GM19240 (cell line): ENCODE measurements around the gene GAL3ST1.
"Not testable (repeated sequence)": the region's sequence is repeated elsewhere in the genome, so short reads cannot be mapped to it uniquely, and the experiment has no call there.

Source experiments
- DNase-seq: peaks from one replicate; pipeline ENCODE4 v3.0.0; 2011; ENCODE audit warnings: low spot score; ENCODE audit not compliant: insufficient read length

The GAL3ST1 gene

DNA sequence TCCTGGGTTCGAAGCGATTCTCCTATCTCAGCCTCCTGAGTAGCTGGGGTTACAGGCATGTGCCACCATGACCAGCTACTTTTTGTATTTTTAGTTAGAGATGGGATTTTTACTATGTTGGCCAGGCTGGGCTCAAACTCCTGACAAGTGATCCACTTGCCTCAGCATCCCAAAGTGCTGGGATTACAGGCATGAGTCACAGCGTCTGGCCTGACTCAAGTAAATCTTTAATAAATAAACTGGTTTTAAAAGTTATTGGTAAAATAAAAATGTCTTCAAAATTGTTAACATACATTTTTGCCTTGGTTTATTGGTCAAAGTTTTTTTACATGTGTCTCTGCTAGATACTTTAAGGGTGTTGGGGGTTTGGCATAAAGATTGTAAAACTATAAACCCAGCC, 24.5 kb upstream of the GAL3ST1 start:
- DNase-seq = no peak

DNA sequence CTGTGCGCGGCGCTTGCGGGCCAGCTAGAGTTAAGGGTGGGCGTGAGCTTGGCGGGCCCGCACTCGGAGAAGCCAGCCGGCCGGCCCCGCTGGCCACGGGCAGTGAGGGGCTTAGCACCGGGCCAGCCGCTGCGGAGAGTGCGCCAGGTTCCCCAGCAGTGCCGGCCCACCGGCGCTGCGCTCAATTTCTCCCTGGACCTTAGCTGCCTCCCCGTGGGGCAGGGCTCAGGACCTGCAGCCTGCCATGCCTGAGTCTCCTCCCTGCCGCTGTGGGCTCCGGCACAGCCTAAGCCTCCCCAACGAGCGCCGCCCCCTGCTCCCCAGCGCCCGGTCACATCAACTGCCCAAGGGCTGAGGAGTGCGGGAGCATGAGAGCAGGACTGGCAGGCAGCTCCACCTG, 22.4 kb upstream of the GAL3ST1 start:
- DNase-seq = no peak

DNA sequence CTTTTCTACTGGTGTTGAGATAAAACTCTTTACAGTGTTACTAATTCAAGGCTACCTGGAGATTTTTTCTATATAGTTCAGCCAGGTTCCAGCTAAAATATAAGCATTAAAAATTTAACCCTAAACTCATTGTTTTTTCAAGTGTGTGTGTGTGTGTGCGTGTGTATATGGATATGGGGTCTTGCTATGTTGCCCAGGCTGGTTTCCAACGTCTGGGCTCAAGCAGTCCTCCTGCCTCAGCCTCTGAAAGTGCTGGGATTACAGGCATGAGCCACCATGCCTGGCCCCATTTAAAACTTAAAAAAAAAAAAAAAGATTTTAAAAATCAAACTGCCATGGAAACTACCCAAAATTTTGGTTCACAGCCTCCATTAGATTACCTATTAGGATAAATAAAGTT, 21.7 kb upstream of the GAL3ST1 start:
- no peak for DNase-seq

DNA sequence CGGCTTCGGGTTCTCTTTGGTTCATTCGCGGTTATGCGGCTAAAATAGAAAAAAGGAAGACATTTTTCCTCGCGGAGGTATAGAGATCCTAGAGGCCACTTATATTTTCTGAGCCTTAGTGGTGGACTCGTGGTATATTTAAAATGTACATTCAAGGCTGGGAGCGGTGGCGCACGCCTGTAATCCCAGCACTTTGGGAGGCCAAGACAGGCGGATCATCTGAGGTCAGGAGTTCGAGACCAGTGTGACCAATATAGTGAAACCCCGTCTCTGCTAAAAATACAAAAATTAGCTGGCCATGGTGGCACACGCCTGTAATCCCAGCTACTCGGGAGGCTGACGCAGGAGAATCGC, 17.9 kb upstream of the GAL3ST1 start:
- not testable (repeated sequence) for DNase-seq

DNA sequence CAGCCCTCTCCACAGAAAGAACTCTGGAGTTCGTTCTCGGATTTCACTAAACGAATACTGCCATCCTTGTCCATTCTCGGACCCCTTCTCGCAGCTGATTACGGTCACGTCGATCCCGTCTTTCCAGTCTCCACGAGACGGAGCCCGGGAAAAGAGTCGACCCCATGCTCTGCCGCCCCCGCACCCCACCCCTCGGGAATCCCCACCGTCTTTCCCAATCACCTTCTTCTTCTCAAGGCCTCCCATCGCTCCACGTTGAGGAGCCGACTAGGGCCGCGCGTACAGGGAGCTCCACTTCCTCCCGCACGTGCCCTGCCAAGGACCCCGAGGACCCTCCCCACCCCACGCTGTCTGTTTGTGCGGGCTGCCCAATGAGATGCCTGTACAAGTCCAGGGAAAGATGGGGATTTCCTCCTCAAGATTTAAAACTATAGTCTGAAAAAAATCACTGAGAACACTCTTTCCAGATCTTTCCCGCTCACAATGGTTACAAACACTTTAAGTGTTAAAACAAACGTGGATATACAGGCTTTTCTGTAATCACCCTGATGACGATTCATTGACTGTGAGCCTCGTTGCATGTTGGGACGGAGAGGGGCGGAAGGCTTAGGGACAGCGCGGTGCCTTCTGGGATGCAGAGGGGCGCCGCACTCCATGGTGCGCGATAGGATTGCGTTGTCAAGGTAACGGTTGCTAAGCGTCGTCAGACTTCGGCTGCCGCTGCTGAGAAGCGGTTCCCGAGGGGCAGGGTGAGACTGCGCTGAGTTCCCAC, 17.3 kb upstream of the GAL3ST1 start, which contains the start of gene PES1:
TSS of gene PES1 (minus strand) at position 323 of the 772 bp plus-strand sequence. CDS start at position 246, 77 bp downstream.
- peak; percentile 98 for DNase-seq

DNA sequence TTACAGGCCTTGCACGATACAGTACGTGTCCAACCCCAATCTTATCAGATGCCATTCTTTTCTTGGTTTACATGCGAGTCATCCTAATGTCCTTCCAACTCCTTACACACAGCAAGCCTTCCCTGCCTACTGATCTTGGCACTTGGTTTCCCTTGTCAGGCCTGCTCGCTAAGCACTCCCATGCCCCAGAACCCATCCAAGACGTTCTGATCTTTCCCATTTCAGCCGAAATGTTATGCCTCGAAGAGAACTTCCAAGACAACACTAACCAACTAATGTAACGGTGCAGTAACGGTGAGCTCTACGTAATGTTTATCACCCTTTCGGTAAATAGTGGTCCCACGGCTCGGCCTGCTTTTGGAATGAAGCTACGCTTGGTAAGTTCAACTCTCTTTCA, 16.7 kb upstream of the GAL3ST1 start:
- DNase-seq = no peak

DNA sequence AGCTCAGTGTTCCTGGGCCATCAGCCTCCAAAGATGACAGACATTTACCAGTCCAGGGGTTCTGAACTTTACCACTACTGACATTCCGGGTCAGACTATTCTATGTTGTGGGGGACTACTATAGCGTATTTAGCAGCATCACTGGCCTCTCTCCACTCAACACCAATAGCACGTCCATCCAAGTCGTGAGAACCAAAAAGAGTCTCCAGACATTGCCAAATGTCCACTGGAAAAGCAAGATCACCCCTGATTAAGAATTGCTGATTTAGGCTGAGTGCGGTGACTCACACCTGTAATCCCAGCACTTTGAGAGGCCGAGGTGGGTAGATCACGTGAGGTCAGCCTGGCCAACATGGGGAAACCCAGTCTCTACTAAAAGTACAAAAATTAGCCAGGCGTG, 11.9 kb upstream of the GAL3ST1 start:
- no peak for DNase-seq

DNA sequence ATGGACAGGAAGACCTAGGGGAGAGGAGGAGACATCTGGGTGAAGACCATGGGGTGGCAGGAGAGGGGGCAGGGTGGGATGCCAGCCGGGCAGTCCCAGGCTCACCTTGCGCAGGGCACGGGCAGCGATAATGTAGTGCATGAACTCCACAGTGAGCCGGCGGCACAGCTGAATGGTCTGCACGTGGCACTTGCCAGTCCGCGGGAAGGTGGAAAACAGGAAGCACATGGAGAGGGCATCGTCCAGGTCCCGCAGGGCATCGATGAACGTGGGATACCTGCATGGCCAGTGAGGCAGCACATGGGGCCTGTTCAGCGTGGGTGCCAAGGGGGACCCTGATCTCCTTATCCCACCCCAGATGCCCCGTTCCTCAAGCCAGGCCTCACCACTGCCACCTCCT, 10.0 kb upstream of the GAL3ST1 start:
- no peak for DNase-seq

DNA sequence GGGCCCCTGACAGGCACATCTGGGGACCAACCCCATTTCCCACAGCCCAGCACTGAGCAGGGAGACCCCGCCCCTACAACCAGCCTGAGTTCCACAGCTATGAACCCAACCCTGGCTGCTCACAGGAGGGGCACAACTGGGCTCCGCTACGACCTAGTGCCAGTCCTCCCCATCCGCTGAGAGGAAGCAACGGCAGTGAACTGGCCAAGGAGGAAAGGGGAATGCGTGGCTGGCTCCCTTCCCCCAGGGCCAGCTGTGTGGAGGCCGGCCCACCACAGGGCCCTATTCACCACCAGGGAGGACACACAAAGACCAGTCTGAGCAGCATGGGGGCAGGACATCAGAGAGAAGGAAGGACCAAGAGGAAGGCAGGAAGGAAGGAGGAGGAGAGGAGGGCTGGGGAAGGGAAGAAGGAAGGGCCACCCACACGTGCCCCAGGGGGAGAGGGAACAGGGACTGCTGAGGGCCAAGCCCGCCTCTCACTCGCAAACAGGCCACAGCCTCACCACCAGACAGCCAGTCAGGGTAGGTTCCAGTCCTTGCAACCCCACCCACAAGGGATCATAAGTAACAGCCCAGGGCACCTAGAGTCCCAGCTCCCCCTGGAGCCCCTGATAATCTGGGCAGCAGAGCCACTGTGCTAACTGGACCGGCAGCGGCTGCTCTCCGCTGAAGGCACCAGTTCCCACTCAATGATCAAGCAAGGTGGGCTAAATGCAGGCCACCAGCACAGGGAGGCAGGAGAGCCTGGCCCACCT, 8.5 kb upstream of the GAL3ST1 start:
- DNase-seq = no peak

DNA sequence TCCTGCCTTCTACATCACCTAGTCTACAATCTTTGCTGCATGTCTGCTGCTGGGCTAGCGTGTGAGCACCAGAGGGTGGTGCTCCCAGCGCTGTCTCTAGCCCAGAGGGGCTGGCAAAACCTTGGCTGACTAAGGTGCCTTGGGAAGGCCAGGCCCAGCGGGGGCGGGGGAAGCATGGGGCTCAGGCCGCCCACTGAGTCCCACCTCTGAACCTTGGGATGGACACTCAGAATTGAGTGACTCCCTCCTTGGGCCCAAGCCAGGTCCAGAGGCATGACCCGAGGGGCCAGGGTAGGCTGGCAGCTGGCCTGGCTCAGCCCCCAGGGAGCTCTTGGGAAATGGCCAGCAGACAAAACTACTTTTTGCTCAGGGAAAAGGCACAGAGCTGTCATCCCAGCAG, 7.6 kb upstream of the GAL3ST1 start:
- no peak for DNase-seq

DNA sequence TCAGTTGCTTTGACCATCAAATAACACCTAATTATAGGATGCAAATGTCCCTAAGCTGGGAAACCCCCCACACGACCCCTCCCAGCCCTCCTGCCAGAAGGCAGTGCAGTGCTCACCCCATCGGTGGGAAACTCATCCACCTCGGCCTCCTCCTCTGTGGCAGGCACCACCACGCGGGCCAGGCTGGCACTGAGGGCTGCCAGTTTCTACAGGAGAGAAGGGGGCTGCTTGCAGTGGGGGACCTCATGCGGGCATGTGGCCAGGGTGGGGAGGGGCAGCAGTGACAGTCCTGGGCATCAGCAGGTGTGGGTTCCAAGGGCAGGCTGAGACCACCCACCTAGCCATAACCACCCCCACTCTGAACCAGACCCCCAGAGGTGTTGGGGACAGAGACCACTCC, 6.4 kb upstream of the GAL3ST1 start:
- no peak for DNase-seq

DNA sequence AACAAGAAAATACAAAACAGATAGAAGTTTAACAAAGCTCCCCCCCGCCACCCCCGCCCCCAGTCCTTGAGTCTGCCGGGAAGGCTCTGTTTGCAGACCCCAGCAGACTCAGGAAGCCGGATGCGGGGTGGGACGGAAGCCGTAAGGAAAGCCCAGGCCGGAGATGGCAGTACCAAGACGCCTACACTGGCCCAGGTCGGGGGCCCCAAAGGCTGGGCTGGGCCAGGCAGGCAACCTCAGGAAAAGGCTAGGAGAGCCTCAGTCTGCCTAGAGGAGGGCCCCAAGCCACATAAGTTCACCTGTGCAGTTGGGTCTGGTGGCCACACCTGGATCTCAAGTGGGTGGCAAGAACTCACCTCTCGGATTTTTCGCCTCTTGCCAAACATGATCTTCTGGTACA, 4.0 kb upstream of the GAL3ST1 start:
- DNase-seq = no peak

DNA sequence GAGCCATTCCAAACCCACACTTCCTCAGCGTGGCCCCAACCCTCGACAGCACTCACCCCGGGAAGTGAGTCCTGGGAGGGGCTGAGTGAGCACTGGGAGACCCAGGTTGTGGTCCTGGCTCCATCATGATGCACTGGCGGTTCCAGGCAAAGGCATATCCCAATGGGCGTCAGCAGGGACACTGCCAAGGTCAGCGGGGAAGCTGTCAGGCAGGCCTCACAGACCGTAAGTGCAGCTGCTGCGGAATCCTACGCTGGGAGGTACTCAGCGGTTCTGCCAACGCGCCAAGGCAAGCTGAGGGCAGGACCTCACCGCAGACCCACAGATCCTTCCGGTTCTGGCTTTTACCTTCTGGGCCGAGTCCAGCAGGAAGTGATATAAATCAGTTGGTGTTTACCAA, 1.4 kb upstream of the GAL3ST1 start:
- no peak for DNase-seq

DNA sequence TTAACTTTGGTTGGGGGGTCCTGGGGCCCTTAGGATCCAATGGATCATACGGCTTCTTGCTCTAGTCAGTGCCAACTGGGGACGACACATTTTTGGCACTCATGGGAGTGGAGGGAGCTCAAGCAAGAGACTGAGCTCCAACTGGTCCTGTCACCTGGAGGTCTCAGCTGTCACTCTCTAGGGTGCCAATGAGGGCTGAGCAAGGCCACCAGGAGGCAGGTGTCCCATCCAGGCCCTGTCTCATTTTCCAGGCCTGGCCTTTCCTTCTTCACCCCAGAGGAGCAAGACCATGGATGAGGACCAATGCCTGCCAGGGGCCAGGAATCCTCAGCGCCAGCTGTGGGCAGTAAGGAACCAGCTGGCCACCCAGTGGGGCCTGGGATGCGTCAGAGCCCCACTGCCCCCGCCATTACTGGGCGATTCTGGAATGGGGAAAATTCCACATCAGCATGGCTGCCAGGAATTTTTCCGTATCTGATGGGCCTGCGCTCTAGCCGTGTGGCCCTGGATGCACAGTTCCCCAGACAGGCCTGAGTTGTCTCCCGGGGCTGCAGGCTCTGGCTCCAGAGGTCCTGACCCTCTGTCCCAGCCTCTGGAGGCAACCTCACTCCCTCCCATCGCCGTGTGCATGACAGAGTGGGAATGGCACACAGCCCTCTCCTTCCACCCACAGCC, 669 bp upstream of the GAL3ST1 start:
- DNase-seq = no peak

DNA sequence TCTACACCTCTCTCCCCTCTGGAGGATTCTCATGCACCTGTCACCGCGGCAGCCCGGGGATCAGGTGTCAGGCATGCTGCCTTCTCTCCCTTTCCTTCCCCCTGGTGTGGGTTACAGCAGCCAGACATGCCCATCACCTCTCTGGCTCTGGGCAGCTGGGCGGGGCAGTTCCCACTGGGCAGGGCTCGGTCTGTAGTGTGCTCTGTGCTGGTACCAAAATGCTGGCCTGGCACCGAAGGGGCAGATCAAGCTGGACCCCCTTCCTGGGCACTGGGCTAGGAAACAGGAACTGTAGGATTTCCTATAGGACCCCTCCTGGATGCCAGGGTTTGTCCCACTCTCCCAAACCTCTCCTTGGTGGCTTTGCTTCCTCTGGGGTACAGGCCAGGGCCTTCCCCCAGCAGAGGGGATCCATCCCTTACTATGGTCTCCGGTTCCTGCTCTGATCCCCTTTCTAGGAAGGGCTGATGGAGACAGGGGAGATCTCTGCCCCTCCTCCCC, 821 bp downstream of the GAL3ST1 start:
- DNase-seq = no peak

DNA sequence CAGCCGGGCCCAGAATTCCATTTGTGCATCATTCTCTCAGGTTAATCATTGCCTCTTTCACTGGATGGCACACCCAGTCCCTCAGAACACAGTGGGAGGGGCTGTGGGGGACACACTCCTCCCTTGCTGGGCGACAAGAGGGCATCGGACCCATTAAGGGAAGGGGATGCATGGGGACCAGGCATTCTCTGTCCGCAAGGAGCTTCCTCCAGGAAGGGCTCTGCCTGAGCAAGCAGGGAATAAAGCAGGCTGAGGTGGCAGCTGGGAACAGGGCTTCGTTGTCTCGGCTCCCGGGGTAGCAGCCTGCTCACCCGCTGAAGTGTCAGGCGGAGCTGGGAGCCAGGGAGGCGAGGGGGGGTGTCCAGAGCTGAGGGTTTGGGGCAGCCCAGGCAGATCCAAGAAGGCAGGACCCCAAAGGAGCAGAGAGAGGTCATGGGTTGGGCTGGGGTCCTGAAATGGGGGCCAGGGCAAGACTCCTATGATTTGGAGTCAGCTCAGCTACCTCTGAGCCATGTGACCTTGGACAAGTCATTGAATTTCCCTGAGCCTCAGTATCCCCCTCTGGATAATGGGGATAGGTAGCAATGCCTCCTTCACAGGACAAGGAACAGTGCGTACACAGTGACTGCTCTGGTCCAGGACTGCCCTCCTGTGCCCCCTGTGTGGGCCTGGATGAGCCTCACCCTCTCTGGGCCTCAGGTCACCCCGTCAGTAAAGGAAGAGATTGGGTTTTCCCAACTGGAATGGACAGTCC, 1.4 kb downstream of the GAL3ST1 start:
- no peak for DNase-seq

DNA sequence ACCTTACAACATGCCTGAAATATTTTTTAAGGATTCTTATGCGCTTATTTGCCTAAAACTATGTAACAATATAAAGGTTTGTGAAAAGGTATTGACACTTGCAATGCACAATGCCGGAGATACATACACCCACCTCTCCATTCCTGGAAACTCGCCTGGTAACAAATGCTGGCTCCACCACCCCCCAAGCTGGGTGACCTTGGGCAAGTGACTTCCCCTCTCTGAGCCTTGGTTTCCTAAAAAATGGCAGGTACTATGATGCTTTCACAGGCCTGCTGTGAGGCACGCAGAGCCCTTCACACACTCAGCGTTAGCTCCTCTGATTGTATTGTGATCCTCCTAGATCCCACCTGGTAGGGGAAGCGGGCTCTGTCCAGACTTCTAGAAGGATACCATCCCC, 2.3 kb downstream of the GAL3ST1 start:
- no peak for DNase-seq

DNA sequence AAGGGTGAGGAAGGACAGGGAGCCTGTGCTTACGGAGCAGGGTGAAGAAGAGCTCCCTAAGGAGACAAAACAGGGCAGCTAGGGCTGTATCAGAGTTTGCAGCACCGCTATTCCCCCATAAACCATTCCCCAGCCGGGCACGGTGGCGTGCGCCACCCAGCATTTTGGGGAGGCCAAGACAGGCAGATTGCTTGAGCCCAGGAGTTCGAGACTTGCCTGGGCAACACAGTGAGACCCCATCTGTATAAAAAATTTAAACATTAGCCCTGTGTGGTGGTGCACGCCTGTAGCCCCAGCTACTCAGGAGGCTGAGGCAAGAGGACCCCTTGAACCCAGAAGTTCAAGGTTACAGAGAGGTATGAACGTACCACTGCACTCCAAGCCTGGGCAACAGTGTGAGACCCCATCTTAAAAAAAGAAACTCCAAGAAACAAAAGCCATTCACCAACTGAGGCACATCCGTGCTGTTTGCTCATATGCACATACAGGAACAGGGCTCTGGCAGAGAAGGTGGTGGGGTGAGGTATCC, 4.7 kb downstream of the GAL3ST1 start:
- no peak for DNase-seq

DNA sequence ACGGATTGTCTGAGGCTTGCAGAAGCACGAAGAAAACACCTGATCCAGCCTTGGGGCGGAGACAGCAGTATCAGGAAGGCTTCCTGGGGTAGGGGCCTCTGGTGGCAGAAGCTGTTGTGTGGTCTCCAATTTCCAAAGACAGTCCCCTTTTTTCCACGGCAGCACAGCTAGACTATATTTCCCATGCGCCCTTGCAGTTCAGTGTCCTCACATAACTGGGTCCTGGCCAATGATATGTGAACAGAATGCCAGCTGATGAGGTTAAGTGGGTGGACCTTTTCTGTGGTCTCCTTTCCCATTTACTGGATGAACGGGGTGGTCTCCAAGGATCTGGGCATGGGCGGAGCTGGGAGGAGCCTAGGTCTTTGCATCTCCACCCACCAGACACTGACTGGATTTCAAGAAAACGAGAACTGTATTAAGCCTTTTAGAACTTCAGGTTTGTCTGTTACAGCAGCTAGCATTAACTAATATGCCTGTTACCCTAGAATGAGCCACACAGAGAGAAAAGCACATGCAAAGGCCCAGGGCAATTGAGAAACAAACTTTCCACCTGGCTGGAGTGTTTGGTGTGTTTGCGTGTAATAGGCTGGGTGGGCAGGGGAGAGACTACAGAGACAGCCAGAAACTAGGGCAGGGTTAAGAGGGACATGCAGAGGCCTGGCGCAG, 6.2 kb downstream of the GAL3ST1 start:
- DNase-seq = no peak

DNA sequence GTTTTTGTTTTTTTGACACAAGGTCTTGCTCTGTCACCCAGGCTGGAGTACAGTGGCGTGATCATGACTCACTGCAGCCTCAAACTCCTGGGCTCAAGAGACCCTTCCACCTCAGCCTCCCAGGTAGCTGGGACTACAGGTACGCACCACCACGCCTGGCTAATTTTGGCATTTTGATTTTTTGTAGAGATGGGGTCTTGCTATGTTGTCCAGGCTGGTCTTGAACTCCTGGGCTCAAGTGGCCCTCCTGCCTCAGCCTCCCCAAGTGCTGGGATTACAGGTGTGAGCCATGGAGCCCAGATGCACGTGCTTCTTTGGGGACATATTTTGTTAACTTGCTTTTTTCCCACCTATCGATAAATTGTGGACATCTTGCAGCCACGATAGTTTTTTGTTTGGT, 7.2 kb downstream of the GAL3ST1 start:
- DNase-seq = not testable (repeated sequence)

DNA sequence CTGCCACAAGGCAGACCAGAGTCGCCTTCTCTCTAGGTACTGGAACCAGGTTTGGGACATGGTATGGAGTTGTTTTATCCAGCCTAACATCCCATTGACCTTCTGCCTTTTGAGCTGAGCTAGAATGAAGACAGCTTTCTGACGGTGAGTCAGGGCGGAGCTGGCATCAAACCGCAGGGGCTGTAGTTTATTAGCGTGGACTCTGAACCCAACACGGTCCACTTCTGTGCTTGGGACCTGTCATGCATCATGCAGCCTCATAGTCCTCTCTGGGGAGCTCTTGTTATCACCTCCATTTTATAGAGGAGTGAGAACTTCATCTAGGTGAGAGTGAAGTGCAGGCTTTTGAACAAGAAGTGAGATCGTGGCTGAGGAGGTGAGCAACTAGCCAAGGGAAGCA, 8.3 kb downstream of the GAL3ST1 start:
- no peak for DNase-seq
